ENCODE data around the gene SMARCAD1.

DNA sequence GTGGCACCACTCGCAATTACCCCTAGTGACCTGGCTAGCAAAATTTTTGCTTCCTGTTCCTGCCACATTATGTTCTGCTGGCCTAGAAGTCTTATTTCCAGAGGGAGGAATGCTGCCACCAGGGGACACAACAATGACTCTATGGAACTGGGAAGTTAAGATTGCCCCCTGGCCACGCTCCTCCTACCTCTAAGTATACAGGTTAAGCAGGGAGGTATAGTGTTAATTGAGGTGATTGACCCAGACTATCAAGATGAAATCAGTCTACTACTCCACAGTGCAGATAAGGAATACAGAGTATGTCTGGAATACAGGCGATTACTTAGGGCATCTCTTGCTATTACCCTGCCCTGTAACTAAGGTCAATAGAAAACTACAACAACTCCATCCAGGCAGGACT lies 48.8 kb upstream of the SMARCAD1 start:
- TF ChIP-seq ZSCAN32 (CRISPR knock-in tag; IDR thresholded peaks at IDR 0.05) (no peak), RAD21 (CRISPR knock-in tag; conservative IDR thresholded peaks at IDR 0.05 in 1 of 2, IDR thresholded peaks at IDR 0.05 in 1 of 2) (no peak), ZNF780A (CRISPR knock-in tag; IDR thresholded peaks at IDR 0.05) (no peak), JUND (IDR thresholded peaks at IDR 0.05; ENCODE audit: borderline replicate concordance, low read depth, low read length) (no peak), JUND (tag; IDR thresholded peaks at IDR 0.05; ENCODE audit: borderline replicate concordance, low read depth, low read length) (no peak), ATF1 (CRISPR knock-in tag; IDR thresholded peaks at IDR 0.05) (no peak), ATF1 (tag; IDR thresholded peaks at IDR 0.05) (no peak)
- TF ChIP-seq, protein P1, sequence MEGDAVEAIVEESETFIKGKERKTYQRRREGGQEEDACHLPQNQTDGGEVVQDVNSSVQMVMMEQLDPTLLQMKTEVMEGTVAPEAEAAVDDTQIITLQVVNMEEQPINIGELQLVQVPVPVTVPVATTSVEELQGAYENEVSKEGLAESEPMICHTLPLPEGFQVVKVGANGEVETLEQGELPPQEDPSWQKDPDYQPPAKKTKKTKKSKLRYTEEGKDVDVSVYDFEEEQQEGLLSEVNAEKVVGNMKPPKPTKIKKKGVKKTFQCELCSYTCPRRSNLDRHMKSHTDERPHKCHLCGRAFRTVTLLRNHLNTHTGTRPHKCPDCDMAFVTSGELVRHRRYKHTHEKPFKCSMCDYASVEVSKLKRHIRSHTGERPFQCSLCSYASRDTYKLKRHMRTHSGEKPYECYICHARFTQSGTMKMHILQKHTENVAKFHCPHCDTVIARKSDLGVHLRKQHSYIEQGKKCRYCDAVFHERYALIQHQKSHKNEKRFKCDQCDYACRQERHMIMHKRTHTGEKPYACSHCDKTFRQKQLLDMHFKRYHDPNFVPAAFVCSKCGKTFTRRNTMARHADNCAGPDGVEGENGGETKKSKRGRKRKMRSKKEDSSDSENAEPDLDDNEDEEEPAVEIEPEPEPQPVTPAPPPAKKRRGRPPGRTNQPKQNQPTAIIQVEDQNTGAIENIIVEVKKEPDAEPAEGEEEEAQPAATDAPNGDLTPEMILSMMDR (IDR thresholded peaks at IDR 0.05 in 2 of 3, conservative IDR thresholded peaks at IDR 0.05 in 1 of 3; ENCODE audit: insufficient read depth in 2 of 3, low read depth in 1 of 3, low read length in 3 of 3) = no peak
- TF ChIP-seq, protein P2, sequence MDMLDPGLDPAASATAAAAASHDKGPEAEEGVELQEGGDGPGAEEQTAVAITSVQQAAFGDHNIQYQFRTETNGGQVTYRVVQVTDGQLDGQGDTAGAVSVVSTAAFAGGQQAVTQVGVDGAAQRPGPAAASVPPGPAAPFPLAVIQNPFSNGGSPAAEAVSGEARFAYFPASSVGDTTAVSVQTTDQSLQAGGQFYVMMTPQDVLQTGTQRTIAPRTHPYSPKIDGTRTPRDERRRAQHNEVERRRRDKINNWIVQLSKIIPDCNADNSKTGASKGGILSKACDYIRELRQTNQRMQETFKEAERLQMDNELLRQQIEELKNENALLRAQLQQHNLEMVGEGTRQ (CRISPR knock-in tag; IDR thresholded peaks at IDR 0.05) = no peak
- TF ChIP-seq, protein P3, sequence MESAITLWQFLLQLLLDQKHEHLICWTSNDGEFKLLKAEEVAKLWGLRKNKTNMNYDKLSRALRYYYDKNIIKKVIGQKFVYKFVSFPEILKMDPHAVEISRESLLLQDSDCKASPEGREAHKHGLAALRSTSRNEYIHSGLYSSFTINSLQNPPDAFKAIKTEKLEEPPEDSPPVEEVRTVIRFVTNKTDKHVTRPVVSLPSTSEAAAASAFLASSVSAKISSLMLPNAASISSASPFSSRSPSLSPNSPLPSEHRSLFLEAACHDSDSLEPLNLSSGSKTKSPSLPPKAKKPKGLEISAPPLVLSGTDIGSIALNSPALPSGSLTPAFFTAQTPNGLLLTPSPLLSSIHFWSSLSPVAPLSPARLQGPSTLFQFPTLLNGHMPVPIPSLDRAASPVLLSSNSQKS (CRISPR knock-in tag; IDR thresholded peaks at IDR 0.05) = no peak
- TF ChIP-seq, protein P4, sequence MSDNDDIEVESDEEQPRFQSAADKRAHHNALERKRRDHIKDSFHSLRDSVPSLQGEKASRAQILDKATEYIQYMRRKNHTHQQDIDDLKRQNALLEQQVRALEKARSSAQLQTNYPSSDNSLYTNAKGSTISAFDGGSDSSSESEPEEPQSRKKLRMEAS (CRISPR knock-in tag; IDR thresholded peaks at IDR 0.05) = no peak

All from K562 (cell line).